ENCODE data around the gene GPR3.

GPR3 gene

GRCh38 chr1:27392096-27392777 lies at the start of gene GPR3:
TSS of gene GPR3 (plus strand) at chr1:27392622. CDS start at chr1:27393799, 1,177 bp downstream.
- peak; percentile 61 for TF ChIP-seq CTCF (IDR thresholded peaks at IDR 0.05; ENCODE audit: low read depth, low read length, missing control alignments)
- in situ Hi-C loops (cut with HindIII; ENCODE audit: low sequenced_read_pairs): no loop called here
- DNase-seq (ENCODE audit: low read depth): peak; percentile 73
- peak within 1 kb of the TSS; percentile 71 for H3K4me3 ChIP-seq (ENCODE audit: low read depth, low read length)

- TF ChIP-seq CTCF (IDR thresholded peaks at IDR 0.05; ENCODE audit: low read depth, low read length, missing control alignments): no peak
- H3K4me3 ChIP-seq (ENCODE audit: low read depth, low read length): no peak overlapping the region
- no peak for DNase-seq (ENCODE audit: low read depth)
- in situ Hi-C loops (cut with HindIII; ENCODE audit: low sequenced_read_pairs): no loop called here
Measured at GRCh38 chr1:27342778-27343638, 49.4 kb upstream of the GPR3 start.

- no peak for TF ChIP-seq CTCF (IDR thresholded peaks at IDR 0.05; ENCODE audit: low read depth, low read length, missing control alignments)
- H3K4me3 ChIP-seq (ENCODE audit: low read depth, low read length): no peak overlapping the region
- in situ Hi-C loops (cut with HindIII; ENCODE audit: low sequenced_read_pairs): no loop called here
- no peak for DNase-seq (ENCODE audit: low read depth)
Measured at GRCh38 chr1:27343639-27344025, 48.8 kb upstream of the GPR3 start.

GRCh38 chr1:27345272-27345671 lies 47.1 kb upstream of the GPR3 start:
- TF ChIP-seq CTCF (IDR thresholded peaks at IDR 0.05; ENCODE audit: low read depth, low read length, missing control alignments): no peak
- in situ Hi-C loops (cut with HindIII; ENCODE audit: low sequenced_read_pairs): no loop called here
- DNase-seq (ENCODE audit: low read depth): no peak
- no peak overlapping the region for H3K4me3 ChIP-seq (ENCODE audit: low read depth, low read length)

GRCh38 chr1:27346357-27346756 lies 46.1 kb upstream of the GPR3 start:
- DNase-seq (ENCODE audit: low read depth): no peak
- no peak overlapping the region for H3K4me3 ChIP-seq (ENCODE audit: low read depth, low read length)
- TF ChIP-seq CTCF (IDR thresholded peaks at IDR 0.05; ENCODE audit: low read depth, low read length, missing control alignments): no peak
- in situ Hi-C loops (cut with HindIII; ENCODE audit: low sequenced_read_pairs): no loop called here

GRCh38 chr1:27346991-27347624 lies 45.3 kb upstream of the GPR3 start:
- in situ Hi-C loops (cut with HindIII; ENCODE audit: low sequenced_read_pairs): no loop called here
- DNase-seq (ENCODE audit: low read depth): no peak
- no peak for TF ChIP-seq CTCF (IDR thresholded peaks at IDR 0.05; ENCODE audit: low read depth, low read length, missing control alignments)
- H3K4me3 ChIP-seq (ENCODE audit: low read depth, low read length): no peak overlapping the region

Measured in astrocyte of the cerebellum (primary cell).